GM18870 (cell line): ENCODE measurements around the gene DDR2.

Experiments
- ATAC-seq: cut with Tn5 transposase; IDR thresholded peaks from one replicate; pipeline ENCODE4 v1.9.1; 2021; ENCODE audit warnings: moderate library complexity; ENCODE audit not compliant: unreplicated experiment

DDR2 gene

GRCh38 chr1:162670928-162671663 lies 38.8 kb downstream of the DDR2 start:
- no peak for ATAC-seq

- no peak for ATAC-seq
Observed at GRCh38 chr1:162671664-162672410, 39.6 kb downstream of the DDR2 start.

GRCh38 chr1:162672622-162673260 lies 40.5 kb downstream of the DDR2 start:
- no peak for ATAC-seq

GRCh38 chr1:162674034-162674608 lies 41.9 kb downstream of the DDR2 start:
- no peak for ATAC-seq

GRCh38 chr1:162676087-162676486 lies 43.8 kb downstream of the DDR2 start:
- ATAC-seq = no peak

- ATAC-seq = no peak
Observed at GRCh38 chr1:162676750-162677149, 44.5 kb downstream of the DDR2 start.

- no peak for ATAC-seq
Observed at GRCh38 chr1:162677607-162678371, 45.5 kb downstream of the DDR2 start.

DNA sequence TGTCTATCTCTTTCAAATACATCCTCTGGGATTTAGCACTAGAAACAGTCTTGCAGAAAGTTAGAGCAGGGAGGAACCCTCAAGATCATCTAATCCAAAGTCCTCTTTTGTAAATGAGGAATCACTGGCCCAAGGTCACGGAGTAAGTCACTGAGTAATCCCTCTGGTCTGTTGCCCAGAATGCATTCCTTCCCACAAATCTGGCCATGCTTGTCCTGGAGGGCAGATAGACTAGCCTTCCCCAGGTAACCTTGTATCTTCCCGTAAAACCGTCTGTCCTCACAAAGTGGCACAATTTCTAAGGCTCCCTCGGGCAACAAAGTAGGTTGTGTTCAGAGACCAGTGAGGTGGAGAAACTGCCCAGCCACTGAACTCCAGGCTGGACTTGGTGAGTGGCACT lies 46.2 kb downstream of the DDR2 start:
- ATAC-seq = no peak

DNA sequence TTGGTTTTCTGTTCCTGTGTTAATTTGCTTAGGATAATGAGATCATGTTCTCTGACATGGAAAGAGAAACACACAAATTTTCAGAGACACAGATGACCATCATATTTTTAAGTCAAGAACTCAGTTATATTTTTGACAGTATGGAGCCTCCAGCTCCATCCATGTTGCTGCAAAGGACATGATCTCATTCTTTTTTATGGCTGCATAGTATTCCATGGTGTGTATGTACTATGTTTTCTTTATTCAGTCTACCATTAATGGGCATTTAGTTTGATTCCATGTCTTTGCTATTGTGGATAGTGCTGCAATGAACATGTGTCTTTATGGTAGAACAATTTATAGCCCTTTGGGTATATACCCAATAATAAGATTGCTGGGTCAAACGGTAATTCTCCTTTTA lies 47.0 kb downstream of the DDR2 start:
- ATAC-seq = no peak

DNA sequence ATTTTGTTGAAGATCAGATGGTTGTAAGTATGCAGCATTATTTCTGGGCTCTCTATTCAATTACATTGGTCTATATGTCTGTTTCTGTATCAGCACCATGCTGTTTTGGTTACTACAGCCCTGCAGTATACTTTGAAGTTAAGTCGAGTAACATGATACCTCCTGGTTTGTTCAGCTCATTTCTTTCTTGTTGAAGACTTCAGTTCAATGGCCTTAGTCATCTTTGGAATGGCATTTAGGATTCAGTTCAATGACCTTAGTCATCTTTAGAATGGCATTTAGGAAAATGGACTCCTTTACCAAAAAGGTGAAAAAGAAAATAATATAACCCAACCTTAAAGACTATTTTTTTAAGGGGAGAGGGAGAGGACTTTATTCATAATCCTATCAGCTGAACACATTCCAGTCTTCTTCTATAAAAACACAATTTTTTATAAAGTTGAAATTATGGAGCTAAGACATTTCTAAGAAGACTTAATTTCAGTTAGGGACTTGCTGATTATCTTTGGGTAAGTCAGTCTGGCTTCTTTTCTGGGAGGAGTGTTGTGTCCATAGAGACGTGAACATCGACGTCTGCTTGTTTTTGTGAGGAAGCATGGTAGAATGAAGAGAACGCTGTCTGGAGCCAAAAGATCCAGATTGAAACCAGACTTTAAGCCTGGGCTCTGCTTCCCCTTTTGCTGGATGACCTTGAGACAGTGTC lies 48.3 kb downstream of the DDR2 start:
- ATAC-seq = no peak

GRCh38 chr1:162681122-162681436 lies 48.8 kb downstream of the DDR2 start:
- ATAC-seq = no peak

- ATAC-seq = no peak
Observed at GRCh38 chr1:162682013-162682419, 49.8 kb downstream of the DDR2 start.

DNA sequence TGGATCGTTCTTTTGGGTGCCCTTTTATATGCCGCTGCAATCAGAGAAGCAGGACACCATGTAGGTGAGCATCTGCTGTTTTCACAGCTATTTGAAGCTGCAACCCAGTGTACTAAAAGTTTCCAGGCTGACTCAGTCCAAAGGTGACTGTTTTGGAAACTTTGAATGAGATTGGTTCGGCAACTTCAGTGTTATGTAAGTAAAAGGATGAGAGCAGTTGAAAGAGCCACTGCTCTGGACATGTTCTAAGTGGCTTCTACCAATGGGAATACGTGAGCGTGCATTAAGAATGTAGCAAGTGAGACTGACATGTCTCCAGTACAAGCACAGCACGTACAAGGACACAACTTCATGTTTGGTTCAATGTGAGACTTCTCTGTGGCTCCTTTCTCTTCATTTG lies 55.6 kb downstream of the DDR2 start:
- ATAC-seq = no peak

GRCh38 chr1:162688521-162688920 lies 56.3 kb downstream of the DDR2 start:
- no peak for ATAC-seq

DNA sequence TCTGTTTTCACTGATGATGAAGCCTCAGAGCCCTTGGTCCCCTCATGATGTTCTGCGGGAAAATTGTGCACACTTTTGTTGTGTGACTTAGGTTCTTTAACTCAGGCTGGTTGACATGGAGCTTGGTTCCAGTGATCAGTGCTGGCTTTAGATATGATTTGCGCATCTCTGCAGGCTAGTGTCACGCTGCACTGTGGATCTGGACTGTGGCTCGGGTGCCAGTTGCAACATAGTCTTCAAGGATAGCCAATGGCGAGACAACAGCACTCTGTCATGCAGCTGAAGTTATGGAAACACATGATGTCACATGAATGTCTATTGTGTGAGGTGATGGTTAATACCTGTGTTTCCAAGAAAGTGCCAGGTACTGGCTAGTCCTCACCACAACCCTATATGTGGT lies 56.7 kb downstream of the DDR2 start:
- ATAC-seq = no peak

GRCh38 chr1:162689745-162690671 lies 57.7 kb downstream of the DDR2 start:
- no peak for ATAC-seq

- ATAC-seq = no peak
Observed at GRCh38 chr1:162690672-162691434, 58.6 kb downstream of the DDR2 start.

GRCh38 chr1:162691999-162692575 lies 59.8 kb downstream of the DDR2 start:
- ATAC-seq = no peak
